ENCODE measurements around the gene URM1. TPM values are rescaled to one million over a fixed set of nuclear protein-coding genes. Genes with fewer than 3 reads are reported as not detected.

The URM1 gene
- total and polyA plus RNA-seq, 2 donors (not counting 1 experiment from before 2014, with no cell fraction given): 28.6 to 35.3 TPM

DNA sequence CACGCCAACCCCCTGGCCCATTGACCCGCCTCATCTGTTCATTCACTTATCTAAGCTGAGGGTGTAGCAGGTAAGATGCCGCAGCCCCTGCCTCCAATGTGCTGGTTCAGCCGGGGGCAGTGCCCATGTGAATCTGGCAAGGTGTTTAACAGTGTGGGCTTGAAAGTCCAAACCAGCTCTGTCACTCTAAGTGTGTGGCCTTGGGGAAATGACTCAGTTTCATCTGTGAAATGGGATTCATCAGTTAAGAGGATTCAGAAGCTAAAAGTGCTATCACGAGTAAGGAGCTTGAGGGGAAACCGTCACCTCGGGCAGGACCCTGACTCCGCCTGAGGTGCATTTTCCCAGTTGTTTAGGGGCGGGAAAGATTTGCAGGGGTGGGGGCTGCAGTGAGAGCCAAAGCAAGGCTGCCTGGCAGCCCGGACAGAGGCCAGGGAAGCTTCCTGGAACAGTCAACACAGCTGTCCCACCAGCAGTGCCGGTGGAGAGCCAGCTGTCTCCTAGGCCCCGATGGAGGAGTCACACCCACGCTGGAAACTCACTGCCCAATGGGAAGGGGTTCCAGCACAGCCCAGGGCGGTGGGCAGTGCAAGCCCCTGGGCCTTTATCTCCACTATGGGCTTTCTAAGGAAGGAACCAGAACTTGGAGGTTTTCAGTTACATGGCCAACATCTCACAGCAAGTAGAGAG lies 9.7 kb upstream of the URM1 start:
- H3K9ac ChIP-seq (ENCODE audit: insufficient read depth, low read length): no peak overlapping the region
- no peak for DNase-seq (ENCODE audit: low read depth in 2 of 2)
- no peak for TF ChIP-seq EZH2 (IDR thresholded peaks at IDR 0.05; ENCODE audit: low read length, missing control alignments)
- TF ChIP-seq, protein P1, sequence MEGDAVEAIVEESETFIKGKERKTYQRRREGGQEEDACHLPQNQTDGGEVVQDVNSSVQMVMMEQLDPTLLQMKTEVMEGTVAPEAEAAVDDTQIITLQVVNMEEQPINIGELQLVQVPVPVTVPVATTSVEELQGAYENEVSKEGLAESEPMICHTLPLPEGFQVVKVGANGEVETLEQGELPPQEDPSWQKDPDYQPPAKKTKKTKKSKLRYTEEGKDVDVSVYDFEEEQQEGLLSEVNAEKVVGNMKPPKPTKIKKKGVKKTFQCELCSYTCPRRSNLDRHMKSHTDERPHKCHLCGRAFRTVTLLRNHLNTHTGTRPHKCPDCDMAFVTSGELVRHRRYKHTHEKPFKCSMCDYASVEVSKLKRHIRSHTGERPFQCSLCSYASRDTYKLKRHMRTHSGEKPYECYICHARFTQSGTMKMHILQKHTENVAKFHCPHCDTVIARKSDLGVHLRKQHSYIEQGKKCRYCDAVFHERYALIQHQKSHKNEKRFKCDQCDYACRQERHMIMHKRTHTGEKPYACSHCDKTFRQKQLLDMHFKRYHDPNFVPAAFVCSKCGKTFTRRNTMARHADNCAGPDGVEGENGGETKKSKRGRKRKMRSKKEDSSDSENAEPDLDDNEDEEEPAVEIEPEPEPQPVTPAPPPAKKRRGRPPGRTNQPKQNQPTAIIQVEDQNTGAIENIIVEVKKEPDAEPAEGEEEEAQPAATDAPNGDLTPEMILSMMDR (conservative IDR thresholded peaks at IDR 0.05 in 1 of 2, IDR thresholded peaks at IDR 0.05 in 1 of 2; ENCODE audit: low read depth in 1 of 2, low read length in 2 of 2): no peak
- H4K20me1 ChIP-seq (ENCODE audit: control insufficient read depth, extremely low read depth, insufficient read depth, low read length): no peaks in the 10 kb centered on the region
- peak overlapping the region; percentile 81 for H2AFZ ChIP-seq (ENCODE audit: low read length)
- H3K27me3 ChIP-seq (ENCODE audit: control insufficient read depth, insufficient read depth, low read length): no peaks in the 10 kb centered on the region
- peak overlapping the region; percentile 89 for H3K4me2 ChIP-seq (ENCODE audit: extremely low read depth, insufficient read depth, low read length)
- no peaks in the 10 kb centered on the region for H3K9me3 ChIP-seq (ENCODE audit: control insufficient read depth, insufficient read depth, low read depth, low read length)
- H3K36me3 ChIP-seq (ENCODE audit: control insufficient read depth, insufficient read depth, low read length): no peaks in the 10 kb centered on the region
- H3K4me1 ChIP-seq (ENCODE audit: control insufficient read depth, extremely low read depth, insufficient read depth, low read length): peaks cover 6% of the 10 kb centered on the region
- H3K79me2 ChIP-seq (ENCODE audit: control insufficient read depth, insufficient read depth, low read length): no peaks in the 10 kb centered on the region
- peak overlapping the region in 2 of 4 experiments; percentile 39 to 54 for H3K4me3 ChIP-seq (replicated peaks in 1 of 4; ENCODE audit: control extremely low read depth in 1 of 4, insufficient read depth in 1 of 4, low read depth in 3 of 4, low read length in 4 of 4)
- H3K27ac ChIP-seq (ENCODE audit: insufficient read depth, low read length): peak overlapping the region; percentile 8

DNA sequence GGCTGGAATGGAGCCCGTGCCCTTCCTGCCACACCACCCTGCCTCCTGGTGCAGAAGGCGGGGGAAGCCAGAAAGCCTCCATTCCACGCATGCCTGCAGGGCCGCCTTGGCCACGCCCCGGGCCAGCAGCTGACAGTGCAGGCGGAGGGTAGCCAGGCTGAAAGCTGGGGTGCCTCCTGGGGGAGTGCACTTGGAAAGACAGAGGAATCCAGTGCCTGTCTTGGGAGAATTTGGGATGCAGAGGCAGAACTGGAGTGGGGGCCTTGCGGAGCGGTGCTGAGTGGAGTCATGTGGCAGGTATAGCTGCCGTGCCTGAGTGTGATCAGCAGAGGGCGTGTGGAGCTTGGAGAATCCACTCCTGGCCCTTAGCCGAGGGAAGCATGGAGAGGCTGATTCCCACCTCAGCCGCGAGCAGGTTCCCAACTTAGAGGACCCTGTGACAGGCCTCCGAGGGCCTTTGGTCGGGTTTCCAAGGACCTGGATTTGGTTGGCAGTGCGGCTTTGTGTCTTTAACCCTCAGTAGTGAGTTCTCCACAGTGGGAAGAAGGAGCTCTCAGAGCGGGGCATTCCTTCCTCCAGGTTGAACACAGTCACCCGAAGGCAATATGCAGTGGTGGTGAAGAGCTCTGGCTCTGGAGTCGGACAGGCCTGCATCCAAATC lies 9.1 kb upstream of the URM1 start:
- H3K9ac ChIP-seq (ENCODE audit: insufficient read depth, low read length): peak overlapping the region; percentile 13
- DNase-seq (ENCODE audit: low read depth in 2 of 2): peak; percentile 74 to 81
- H3K4me1 ChIP-seq (ENCODE audit: control insufficient read depth, extremely low read depth, insufficient read depth, low read length): peaks cover 6% of the 10 kb centered on the region
- no peak overlapping the region for H3K27ac ChIP-seq (ENCODE audit: insufficient read depth, low read length)
- H3K4me2 ChIP-seq (ENCODE audit: extremely low read depth, insufficient read depth, low read length): peak overlapping the region; percentile 89
- no peaks in the 10 kb centered on the region for H3K27me3 ChIP-seq (ENCODE audit: control insufficient read depth, insufficient read depth, low read length)
- peak overlapping the region in 3 of 4 experiments; percentile 28 to 54 (median 39) for H3K4me3 ChIP-seq (replicated peaks in 1 of 4; ENCODE audit: control extremely low read depth in 1 of 4, insufficient read depth in 1 of 4, low read depth in 3 of 4, low read length in 4 of 4)
- peak overlapping the region; percentile 81 for H2AFZ ChIP-seq (ENCODE audit: low read length)
- H3K9me3 ChIP-seq (ENCODE audit: control insufficient read depth, insufficient read depth, low read depth, low read length): no peaks in the 10 kb centered on the region
- H3K79me2 ChIP-seq (ENCODE audit: control insufficient read depth, insufficient read depth, low read length): no peaks in the 10 kb centered on the region
- TF ChIP-seq, protein P1 (conservative IDR thresholded peaks at IDR 0.05 in 1 of 2, IDR thresholded peaks at IDR 0.05 in 1 of 2; ENCODE audit: low read depth in 1 of 2, low read length in 2 of 2): peak; percentile 70 to 87
- TF ChIP-seq EZH2 (IDR thresholded peaks at IDR 0.05; ENCODE audit: low read length, missing control alignments): no peak
- no peaks in the 10 kb centered on the region for H4K20me1 ChIP-seq (ENCODE audit: control insufficient read depth, extremely low read depth, insufficient read depth, low read length)
- no peaks in the 10 kb centered on the region for H3K36me3 ChIP-seq (ENCODE audit: control insufficient read depth, insufficient read depth, low read length)

DNA sequence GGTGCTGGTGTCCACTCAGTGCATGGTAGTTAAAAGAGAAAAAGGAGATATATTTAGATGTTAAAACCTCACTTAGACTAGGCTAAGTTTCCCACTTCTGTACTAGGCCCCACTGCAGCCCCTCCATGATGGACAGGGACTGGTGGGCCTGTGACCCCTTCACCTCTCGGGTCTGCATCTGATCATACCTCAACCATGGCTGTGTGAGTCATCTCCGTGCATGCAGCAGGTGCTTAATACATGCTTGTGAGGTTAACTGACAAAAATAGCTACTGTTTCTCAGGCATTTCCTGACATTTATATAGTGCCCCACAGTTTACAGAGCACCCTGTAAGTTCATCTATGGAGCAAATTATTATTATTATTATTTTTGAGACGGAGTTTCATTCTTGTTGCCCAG lies 8.4 kb upstream of the URM1 start:
- DNase-seq (ENCODE audit: low read depth in 2 of 2): no peak
- no peaks in the 10 kb centered on the region for H4K20me1 ChIP-seq (ENCODE audit: control insufficient read depth, extremely low read depth, insufficient read depth, low read length)

More for the DNA sequence above, 8.4 kb upstream of the URM1 start:
- no peak overlapping the region for H3K4me2 ChIP-seq (ENCODE audit: extremely low read depth, insufficient read depth, low read length)
- H3K4me3 ChIP-seq (replicated peaks in 1 of 4; ENCODE audit: control extremely low read depth in 1 of 4, insufficient read depth in 1 of 4, low read depth in 3 of 4, low read length in 4 of 4): no peak overlapping the region
- H3K9ac ChIP-seq (ENCODE audit: insufficient read depth, low read length): no peak overlapping the region
- H3K79me2 ChIP-seq (ENCODE audit: control insufficient read depth, insufficient read depth, low read length): no peaks in the 10 kb centered on the region
- H3K36me3 ChIP-seq (ENCODE audit: control insufficient read depth, insufficient read depth, low read length): no peaks in the 10 kb centered on the region
- peaks cover 6% of the 10 kb centered on the region for H3K4me1 ChIP-seq (ENCODE audit: control insufficient read depth, extremely low read depth, insufficient read depth, low read length)
- no peak overlapping the region for H2AFZ ChIP-seq (ENCODE audit: low read length)
- H3K27me3 ChIP-seq (ENCODE audit: control insufficient read depth, insufficient read depth, low read length): no peaks in the 10 kb centered on the region
- H3K27ac ChIP-seq (ENCODE audit: insufficient read depth, low read length): no peak overlapping the region
- no peaks in the 10 kb centered on the region for H3K9me3 ChIP-seq (ENCODE audit: control insufficient read depth, insufficient read depth, low read depth, low read length)
- TF ChIP-seq EZH2 (IDR thresholded peaks at IDR 0.05; ENCODE audit: low read length, missing control alignments): no peak
- TF ChIP-seq, protein P1 (conservative IDR thresholded peaks at IDR 0.05 in 1 of 2, IDR thresholded peaks at IDR 0.05 in 1 of 2; ENCODE audit: low read depth in 1 of 2, low read length in 2 of 2): no peak

Measured in fibroblast of lung (primary cell).